ENCODE data around the gene ANKFN1.

Gene ANKFN1, protein sequence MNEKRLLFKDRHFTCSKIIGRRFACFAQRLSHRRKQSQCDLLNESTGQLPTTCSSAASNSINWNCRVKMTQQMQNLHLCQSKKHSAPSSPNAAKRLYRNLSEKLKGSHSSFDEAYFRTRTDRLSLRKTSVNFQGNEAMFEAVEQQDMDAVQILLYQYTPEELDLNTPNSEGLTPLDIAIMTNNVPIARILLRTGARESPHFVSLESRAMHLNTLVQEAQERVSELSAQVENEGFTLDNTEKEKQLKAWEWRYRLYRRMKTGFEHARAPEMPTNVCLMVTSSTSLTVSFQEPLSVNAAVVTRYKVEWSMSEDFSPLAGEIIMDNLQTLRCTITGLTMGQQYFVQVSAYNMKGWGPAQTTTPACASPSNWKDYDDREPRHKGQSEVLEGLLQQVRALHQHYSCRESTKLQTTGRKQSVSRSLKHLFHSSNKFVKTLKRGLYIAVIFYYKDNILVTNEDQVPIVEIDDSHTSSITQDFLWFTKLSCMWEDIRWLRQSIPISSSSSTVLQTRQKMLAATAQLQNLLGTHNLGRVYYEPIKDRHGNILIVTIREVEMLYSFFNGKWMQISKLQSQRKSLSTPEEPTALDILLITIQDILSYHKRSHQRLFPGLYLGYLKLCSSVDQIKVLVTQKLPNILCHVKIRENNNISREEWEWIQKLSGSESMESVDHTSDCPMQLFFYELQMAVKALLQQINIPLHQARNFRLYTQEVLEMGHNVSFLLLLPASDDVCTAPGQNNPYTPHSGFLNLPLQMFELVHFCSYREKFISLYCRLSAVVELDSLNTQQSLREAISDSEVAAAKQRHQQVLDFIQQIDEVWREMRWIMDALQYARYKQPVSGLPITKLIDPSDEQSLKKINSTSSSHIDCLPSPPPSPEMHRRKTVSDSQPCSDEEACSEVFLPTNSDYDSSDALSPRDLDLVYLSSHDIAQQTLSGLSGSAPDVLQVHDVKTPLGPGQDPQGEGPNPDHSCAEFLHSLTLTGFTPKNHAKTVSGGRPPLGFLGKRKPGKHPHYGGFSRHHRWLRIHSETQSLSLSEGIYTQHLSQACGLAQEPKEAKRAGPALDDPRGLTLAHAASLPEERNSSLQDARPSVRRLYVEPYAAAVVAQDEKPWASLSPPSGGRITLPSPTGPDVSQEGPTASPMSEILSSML
- total RNA-seq, result 0 reads per million in 2 donors

GRCh38 chr17:56152874-56153602 lies at the start of gene ANKFN1:
Gene ANKFN1, plus strand, starts transcription at chr17:56153475. Its CDS starts 59,193 bp downstream, at chr17:56212668.
- no peak for DNase-seq

- no peak for DNase-seq
Observed at GRCh38 chr17:56108811-56109284, 44.4 kb upstream of the ANKFN1 start.

DNA sequence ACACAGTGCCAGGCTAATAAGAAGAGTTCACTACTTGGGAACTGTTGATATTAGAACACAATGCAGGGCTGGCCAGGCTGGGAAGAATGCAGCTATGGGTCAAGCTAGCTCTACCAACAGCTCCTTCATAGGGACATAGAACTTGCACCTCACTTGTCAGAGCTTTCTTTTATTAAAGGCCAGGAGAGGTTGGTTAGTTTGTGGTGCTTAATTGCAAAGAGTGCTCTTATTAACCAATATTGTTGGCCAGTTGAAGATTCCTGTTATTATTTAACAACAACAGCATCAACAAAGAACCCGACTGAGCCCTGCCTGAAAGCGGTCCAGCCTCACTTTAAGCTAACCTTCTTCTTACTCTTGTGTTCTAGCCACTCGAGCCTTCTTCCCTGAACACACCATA lies 43.4 kb upstream of the ANKFN1 start:
- DNase-seq, result no peak

DNA sequence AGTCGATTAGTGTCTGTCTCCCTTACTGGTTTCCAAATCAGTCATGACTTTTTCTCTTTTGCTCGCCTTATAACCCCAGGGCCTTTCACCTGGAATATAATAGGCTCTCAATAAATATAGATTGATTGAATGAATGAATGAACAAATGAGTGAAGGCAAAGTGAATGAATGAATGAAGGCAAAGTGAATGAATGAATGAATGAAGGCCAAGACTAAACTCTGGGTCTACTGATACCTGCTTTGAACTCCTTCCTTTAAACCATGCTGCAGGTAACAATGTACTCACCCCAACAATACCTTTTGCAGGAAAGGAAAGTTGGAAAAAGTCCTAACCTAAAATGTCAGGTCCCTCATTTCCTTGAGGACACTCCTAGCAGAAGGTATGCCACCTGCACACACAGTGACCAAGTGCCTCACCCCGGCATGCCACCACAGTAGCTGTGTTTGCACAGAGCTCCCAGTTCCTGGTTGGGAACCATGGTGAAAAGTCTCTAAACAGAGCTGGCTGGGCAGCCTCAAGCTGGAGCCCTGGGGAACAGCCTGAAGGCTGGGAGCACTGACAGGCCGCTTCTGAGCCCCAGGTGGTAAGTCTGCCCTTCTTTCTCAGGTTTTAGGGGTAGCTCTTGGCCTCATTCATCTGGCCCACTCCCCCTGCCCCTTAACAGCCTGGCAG lies 42.7 kb upstream of the ANKFN1 start:
- DNase-seq, result no peak

DNA sequence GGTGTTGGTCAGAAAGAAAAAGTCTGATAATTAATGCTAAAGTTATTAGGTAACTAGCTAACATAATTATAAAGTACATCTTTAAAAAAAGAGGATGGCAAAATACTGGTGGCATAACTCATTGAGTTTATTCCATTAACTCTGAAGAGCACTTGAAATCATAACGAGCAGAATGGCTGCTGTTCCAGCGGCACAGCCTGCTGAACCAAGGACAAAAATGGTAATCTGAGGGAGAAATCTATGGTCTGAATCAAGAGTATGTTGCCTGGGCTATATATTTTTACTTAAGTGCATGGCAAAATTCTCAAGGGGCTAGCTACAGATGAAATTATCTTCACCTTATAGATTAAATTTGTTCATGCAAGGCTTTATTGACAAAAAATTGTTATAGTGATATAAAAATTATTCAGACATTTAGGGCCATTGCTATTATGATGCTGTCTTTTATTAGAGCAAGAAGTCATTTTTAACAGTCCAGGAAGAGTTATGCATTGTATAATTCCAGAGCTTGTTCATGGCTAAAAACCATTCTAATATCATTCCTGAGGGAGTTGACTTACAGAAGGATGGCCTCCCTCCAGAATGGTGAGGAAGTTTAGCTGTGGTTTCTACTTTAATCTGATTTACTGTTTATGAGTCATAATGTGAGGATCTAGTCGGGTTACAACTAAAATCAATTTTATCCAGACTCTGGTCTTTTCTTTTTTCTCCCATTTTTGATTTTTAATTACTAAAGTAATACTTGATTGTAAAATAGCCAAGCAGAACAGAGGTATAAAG lies 41.4 kb upstream of the ANKFN1 start:
- no peak for DNase-seq

GRCh38 chr17:56113486-56113885 lies 39.8 kb upstream of the ANKFN1 start:
- no peak for DNase-seq

GRCh38 chr17:56114469-56114868 lies 38.8 kb upstream of the ANKFN1 start:
- DNase-seq, result no peak

DNA sequence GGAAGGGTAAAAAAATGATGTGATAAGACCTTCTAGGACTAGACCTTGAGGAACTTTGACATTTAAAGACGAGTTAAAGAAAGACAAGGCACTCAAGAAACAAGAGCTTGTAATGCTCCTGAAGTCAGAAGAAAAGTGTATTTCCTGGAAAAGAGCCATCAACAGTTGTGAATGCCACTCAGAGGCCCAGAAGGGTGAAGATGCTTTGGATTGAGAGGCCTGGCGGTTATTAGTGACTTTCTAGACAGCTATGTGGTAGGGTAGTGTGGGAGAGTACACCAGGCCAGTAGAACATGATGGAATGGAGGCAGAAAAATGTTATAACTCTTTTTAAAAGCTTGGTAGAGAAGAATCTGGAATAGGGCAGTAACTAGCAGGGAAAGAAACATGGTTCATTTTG lies 34.1 kb upstream of the ANKFN1 start:
- no peak for DNase-seq

GRCh38 chr17:56119936-56120335 lies 33.3 kb upstream of the ANKFN1 start:
- no peak for DNase-seq

DNA sequence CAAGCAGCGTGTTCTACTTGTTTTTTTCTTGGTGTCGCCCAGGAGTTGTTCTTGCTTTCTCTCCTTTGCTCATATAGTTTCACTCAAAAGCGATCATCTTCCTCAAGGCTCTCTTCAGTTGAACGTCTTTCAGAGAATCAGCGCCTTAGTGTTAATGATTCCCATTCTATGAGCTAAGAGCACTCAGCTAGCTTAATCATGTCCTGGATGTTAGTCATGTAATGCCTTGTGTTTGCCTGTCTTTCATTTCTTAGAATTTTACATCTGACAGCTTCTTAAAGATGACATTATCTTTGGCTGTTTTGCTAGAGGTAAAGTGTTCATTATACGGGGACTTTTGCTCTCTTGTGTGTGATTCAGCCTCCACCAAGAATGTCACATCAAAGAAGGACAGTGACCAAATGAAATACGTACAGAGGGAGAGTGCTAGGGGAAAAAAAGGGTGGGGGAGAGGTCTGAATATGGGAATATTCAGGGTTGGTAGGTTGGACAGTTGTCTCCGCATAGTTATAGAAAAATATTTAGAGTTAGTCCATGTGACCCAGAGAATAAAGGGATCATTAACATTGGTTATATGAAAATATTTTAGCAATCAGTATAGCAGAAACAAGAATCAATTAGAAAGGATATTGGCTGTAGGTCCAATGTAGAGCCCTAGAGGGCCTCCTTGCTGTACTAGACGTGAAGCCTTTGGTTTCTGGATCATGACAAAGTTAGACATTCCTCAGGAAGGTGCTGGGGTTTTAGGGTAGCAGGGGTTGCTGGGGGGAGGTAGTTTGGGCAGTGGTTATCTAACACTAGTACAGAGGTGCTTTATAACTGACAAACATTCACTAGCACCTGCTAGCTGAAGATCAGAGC lies 31.9 kb upstream of the ANKFN1 start:
- DNase-seq, result no peak

DNA sequence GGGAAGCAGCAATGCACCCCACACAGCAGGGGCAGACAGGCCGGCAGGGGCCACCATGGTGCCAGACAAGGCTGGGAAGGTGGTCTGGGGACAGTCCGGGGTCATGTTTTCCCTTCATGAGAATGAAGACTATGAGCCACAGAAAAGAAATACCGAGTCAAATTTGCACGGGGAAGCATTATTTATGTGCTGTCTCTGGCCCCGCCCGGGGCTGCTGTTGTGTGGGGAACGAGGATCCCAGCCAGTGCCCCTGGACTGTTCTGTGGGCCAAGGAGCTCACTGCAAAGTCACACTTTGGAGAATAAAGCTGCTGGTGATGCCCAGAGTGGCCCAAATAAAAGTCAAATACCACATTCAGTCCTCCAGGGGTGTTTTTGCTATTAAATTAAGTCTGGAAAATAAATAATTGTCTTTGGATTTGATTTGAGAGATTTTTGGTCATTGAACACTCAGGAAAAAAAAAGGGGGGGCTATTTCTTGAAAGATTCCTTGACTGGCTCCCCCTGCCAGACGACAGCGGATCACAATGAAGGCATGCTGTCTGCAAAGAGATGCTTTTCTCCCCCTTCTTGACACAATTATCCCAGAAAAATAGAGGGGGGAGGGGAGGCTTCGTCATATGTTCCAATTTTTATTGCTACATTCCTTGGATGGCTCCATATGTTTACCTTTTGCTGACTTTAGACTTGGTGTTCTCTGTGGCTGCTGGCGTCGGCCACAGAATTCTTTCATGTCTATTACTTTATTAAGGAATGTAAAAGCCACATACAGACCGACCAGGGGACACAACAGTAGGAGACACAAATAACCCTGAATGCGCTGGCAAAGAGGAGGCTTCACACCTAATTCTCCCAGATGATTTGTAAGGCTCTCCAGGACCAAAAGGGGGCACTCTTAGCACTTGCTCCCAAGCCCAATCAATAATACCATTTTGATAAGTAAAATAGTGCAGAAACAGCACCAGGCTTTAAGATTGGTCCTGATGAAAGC lies 27.1 kb upstream of the ANKFN1 start:
- DNase-seq, result peak in 1 of 5 experiments; percentile 19

GRCh38 chr17:56130026-56130425 lies 23.2 kb upstream of the ANKFN1 start:
- DNase-seq, result no peak

GRCh38 chr17:56130631-56131030 lies 22.6 kb upstream of the ANKFN1 start:
- DNase-seq, result no peak

- DNase-seq, result no peak
Observed at GRCh38 chr17:56131431-56131830, 21.8 kb upstream of the ANKFN1 start.

- DNase-seq, result no peak
Observed at GRCh38 chr17:56136301-56136700, 17.0 kb upstream of the ANKFN1 start.

GRCh38 chr17:56141046-56141839 lies 12.0 kb upstream of the ANKFN1 start:
- no peak for DNase-seq

GRCh38 chr17:56142325-56142724 lies 10.9 kb upstream of the ANKFN1 start:
- no peak for DNase-seq

DNA sequence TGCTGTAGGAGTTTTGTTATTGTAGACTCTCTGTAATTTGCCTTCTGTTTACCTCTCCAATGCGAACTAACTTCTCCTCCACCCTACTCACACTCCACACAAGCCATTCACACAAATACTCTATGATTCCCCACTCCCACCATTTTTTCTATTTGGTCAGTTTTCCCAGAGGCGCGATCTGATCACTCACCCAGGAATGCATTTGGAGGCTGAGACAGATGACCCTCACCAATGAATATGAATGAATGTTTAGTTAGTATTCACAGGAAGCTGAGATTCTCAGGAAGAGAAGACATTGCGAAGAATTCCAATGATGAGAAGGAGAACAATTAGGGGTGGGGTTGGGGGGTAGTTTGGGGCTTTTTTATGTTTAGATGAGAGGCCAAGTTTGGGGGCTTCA lies 10.5 kb upstream of the ANKFN1 start:
- DNase-seq, result no peak
